HG02798 (cell line): Measurements from ENCODE around the gene CDH23.
"Not testable (repeated sequence)": the region's sequence is repeated elsewhere in the genome, so short reads cannot be mapped to it uniquely, and the experiment has no call there.

Experiments
- ATAC-seq: cut with Tn5 transposase; IDR thresholded peaks from one replicate; pipeline ENCODE4 v1.9.1; 2021; ENCODE audit warnings: mild to moderate bottlenecking; ENCODE audit not compliant: unreplicated experiment, poor library complexity

Gene CDH23

DNA sequence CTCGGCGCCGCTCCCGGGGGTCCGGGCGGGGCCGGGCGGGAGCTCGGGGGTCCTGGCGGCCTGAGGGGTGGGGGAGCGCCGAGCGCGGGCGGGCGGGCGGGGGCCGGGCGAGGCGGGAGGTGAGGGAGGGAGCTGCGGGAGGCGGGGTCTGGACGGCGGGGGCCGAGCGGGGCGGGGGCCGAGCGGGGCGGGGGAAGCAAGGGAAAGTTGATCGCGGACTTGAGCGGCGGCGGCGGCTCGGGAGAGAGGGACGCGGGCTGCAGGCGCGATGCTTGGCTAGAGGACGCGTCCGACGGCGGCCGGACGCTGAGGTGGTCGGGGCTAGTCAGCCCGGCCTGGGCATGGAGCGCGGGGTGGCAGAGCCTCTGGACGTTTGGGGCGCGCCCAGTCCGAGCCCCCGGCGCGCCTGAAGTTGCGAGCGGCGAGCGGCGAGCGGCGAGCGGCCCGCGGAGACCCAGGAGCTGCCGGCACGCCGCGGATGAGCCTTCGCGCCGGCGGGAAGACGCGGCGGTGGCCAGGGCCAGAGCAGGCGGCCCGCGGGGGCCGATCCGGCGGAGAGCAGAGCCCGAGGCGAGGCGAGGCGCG, at the start of gene CDH23:
Gene CDH23, plus strand, starts transcription at position 210 of the 585 bp plus-strand sequence. CDS start 42,912 bp downstream, outside the sequence.
- ATAC-seq = no peak

DNA sequence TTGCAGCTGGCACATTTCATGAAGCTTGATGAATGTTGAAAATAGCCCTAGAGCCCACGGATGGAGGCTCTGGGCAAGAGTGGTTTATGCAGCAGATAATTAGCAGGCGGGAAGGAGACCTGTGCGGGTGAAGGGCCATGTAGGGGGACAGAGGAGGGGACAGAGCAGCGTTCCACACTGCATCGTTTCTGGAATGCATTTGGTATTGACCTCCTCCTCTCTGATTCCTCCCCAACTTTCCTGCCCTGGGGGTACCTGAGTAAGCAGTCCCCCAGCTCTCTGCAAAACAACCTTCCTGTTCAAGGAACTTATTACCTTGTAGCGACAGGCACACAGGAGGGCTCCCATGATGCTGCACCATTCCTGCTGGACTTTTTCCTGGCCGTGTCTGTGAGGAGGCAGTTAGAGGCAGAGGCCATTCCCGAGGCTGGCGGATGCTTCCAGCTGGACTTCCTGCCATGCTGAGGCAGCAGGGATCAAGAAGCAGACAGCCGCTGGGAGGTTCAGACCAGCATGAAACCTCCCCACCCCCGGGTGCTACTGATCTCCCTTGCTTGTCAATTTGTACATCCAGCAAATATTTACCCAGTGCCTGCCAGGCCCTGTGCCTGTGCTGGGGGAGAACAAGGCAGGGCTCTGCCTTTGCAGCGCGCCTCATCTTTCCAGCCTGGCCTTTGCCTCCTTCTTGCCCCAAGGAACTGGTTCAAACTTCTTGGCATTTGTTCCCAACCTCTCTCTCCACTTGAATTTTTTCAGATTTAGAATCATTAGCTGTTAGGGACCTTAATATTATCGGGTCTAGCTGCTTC, 48.9 kb upstream of the CDH23 start:
- no peak for ATAC-seq

DNA sequence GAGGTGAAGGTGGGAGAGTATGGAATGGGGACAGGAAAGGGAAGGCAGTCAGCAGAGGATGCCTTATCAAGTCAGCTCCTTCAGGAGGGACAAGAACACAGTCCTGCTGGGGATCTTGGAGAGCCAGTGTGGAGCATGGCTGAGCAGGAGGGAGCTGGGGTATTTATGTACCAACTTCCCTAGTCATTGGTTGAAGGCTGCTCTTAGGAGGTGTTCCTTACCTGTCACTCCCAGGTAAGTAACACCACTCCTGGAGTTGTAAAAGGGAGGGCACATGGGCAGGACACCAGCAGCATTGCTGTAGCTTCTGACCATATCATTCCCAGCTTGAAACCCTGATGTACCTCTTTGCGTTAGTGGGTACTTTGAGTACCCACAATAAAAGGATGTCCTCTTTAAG, 47.9 kb upstream of the CDH23 start:
- ATAC-seq = no peak

DNA sequence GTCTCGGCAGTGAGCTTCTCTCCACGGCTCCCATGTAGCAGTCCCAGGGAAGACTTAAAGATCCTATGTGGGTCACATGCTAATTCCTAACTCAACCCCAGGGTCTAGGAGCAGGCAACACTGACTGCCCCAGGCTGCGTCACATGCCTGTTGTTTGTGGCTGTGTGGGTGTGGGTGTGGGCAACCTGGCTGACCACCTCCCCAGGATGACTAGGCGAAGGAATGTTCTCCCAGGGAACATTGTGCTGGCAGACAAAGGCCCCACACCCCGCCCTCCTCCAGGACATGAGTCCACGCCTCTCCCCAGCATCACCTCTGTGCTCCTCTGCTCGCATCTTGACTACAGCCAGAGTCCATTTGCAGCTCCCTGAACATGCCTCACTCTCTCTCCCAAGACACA, 47.3 kb upstream of the CDH23 start:
- ATAC-seq = no peak

DNA sequence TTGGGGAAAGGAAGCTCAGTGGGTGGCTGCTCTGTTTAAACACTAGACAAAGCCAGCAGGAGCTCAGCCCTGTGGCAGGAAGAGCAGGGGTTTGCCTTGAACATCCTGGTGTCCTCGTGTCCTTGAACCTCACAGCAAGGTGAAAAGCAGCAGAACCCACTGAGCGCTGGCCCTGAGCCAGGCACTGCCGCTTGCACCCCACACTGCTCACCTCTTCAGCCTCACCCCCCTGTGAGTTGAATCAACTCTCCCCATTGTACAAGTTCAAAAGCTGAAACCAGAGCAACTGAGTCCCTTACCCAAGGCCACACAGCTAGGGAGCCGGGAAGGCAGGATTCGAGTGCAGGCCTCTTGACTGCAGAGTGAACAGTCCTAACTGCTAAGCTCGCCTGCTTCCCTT, 45.6 kb upstream of the CDH23 start:
- ATAC-seq = no peak

DNA sequence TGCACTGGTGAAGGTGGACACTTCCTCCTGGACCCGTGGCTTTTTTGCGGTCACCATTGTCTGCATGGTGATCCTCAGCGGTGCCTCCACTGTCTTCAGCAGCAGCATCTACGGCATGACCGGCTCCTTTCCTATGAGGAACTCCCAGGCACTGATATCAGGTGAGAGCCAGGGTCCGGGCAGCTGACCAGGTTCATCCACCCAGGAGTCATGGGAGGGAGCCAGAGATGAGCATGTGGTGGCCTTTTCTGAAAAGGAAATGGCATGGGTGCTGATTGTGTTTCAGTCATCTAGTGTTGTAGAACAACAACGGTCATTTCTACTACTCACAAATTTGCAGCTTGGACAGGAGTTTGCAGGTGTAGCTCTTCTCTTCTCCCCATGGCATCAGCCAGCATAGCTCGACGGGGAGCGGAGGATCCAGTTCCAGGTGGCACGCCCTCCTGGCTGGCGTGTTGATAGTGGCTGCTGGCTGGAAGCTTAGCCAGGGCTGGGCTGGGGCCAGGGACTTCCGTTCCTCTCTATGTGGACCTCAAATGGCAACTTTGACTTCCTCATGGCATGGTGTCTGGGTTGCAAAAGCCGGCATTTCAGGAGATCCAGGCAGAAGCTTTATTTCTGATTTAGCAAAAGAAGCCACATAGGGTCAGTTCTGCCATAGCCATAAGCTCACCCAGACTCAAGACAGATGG, 44.9 kb upstream of the CDH23 start:
- ATAC-seq = no peak

DNA sequence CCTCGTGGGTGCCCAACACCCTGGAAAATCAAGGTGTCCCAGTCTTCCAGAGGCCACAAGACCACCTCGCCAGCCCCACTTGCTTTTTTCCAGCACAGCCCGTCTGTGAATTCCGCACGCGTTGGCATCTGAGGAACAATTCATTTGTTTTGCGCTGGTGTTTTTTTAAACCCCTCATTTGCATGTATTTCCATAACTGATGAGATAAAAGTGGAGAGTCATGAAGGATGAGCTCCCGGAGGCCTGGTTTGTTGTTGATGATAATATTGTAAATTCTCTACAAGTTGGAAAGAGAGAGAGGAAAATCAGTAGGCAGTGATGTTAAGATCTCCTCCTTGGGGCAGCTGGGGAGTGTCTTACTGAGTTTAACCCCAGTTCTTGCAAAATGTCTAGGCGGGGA, 43.1 kb upstream of the CDH23 start:
- no peak for ATAC-seq

DNA sequence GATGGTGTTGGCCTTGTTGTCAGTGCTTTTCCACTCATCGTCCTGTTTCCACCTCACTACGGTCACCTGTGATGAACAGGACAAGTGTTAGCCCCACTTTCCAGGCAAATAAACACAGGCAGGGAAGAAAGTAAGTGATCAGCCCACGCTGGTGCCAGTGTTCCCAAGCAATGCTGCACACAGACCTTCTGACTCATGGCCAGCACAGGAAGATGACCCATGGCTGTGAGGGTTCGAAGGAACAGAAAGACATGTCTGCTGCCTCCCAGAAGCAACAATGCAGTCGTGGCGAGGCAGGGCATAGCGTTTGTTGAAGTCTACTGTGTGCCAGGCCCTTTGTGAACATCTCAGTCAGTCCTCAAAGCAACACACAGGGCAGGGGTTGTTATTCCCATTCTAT, 41.9 kb upstream of the CDH23 start:
- no peak for ATAC-seq

DNA sequence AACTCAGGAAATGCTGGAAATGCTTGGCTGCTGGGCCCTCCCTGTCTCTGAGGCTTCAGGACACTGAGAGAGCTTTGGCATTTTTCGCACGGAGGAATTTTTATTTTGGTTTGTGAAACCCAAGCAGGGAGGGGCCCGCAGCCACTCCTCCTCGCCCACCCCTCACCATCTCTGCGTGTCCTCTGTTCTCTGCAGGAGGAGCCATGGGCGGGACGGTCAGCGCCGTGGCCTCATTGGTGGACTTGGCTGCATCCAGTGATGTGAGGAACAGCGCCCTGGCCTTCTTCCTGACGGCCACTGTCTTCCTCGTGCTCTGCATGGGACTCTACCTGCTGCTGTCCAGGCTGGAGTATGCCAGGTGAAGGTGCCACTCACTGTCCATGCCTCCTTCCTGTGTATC, 40.8 kb upstream of the CDH23 start:
- ATAC-seq = no peak

DNA sequence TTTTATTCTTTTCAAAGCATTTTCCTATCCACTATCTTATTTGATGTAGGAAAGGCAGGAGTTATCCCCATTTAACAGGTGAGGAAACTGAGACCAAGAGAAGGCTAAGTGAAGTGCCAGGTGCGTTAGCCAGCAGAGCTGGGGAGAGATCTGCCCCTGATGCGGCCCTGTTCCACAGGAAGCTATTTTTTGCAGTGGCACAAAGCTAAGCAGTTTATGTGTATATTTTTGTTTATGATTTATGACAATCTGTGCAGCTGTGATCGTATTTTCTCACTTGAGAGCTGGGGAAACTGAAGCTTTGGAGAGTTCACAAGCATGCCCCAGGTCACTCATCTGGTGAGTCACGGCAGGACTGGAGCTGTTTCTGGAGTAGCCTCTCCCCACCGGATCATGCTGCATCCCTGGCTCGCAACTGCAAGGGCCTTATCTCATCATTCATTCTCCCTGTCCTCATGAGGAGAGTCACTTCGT, 38.9 kb upstream of the CDH23 start:
- ATAC-seq = no peak

DNA sequence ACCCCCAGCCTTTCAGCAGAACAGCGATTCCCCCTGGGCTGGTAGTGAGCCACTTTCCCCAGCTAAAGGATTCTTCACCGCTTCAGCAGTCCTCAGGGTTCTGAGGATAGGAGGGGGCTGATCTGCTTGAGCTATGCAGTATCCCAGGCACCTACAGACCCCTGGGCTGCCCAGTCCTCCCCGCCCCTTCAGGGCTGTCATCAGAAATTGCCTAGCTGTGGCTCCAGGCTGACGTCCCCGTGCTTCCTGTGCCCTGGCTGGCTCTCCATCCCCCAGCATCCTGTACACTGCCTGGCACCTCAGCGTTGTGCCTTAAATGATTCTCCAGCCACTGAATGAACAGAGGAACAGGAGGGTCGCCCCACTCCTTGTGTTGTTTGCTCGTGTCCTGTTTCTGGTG, 38.4 kb upstream of the CDH23 start:
- no peak for ATAC-seq

DNA sequence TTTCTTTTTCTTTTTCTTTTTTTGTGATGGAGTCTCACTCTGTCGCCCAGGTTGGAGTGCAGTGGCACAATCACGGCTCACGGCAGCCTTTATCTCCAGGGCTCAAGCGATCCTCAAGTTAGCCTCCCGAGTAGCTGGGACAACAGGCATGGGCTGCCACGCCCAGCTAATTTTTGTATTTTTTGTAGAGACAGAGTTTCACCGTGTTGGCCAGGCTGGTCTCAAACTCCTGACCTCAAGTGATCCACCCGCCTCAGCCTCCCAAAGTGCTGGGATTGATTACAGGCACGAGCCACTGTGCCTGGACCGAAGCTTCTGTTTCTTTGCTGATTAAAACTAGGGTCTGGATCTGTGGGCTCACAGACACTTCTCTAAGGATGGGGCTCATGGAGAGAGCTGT, 37.8 kb upstream of the CDH23 start:
- not testable (repeated sequence) for ATAC-seq

DNA sequence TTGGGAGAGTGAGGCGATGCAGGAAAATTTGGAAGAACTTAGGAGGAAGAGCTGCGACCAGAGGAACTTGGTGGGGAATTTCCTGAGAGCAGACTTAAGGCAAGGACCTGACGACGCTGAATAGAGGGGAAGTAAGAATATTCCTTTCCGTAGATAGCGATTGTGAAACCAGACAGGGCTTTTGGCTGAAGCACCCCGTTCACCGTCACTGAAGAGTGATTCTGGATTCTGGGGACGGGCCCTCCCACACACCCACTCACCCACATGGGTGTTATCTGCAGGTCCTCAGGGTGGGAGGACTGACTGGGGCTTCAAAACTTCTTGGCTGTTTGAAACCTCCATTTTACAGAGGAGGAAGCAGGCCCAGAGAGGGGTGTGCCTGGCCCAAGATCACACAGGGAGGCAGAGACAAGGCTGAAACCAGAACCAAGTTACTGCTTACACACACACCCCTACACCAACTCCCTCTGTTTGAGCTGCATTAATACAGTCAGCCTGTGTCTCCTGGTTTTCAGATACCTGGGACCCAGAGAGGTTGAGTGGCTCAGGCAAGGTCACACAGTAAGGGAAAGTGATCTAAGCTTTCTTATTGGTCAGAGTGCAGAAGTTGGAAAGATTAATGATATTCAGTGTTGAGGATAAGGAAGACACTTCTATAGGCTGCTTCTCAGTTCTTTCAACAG, 37.2 kb upstream of the CDH23 start:
- ATAC-seq = peak; percentile 49

DNA sequence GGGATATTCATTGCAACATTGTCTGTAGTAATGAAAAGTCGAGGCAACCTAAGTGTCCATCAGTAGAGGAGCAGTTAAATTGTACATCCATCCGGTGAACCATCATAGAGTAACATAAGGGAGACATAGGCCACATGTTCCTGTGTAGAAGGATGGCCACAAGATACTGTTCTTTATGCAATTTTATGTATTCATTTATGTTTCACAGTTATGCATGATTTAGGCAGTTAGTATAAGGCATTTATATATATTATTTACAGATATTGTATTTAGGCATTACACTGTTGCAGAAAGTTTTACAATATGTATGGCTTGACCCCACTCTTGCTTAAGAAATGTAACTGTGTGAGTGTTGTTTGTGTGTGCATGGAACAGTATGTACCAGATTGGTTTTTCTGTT, 36.0 kb upstream of the CDH23 start:
- ATAC-seq = no peak

DNA sequence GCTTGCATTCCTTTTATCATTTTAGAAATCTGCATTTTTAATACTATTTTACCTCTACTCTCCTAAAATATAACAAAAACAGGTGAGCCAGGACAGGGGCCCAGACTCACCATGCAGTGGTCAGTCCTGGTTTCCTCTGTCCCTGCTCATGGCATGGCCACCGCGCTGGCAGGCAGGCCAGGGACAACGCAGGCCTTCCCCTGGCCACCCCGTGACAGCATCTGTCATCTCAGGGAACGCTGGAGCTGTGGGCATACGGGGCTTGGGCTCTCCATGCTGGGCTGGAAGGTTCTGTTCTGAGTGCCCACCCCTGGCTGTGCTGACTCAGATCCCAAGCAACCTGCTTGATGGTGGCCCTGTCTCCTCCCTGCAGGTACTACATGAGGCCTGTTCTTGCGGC, 35.1 kb upstream of the CDH23 start:
- no peak for ATAC-seq

DNA sequence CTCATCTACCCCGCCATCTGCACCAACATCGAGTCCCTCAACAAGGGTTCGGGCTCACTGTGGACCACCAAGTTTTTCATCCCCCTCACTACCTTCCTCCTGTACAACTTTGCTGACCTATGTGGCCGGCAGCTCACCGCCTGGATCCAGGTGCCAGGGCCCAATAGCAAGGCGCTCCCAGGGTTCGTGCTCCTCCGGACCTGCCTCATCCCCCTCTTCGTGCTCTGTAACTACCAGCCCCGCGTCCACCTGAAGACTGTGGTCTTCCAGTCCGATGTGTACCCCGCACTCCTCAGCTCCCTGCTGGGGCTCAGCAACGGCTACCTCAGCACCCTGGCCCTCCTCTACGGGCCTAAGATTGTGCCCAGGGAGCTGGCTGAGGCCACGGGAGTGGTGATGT, 34.6 kb upstream of the CDH23 start:
- no peak for ATAC-seq

DNA sequence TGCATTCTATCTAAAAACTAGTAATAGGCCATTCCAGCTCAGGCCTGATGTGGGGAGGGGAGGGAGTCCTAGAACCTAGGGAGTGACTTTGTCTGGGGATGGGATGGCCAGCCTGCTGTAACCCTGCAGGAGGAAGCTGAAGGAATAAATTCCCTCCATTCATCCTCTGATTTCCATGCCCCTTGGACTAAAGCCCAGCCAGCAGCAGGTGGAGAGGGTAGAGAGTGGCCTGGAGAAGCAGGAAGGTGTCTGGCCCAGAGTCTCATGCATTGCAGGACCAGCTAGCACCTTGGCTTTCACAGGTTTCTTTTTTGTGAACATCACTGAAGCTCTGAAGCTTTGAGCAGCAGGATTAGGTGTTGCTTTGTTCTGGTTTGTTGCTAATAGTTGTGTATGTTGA, 32.8 kb upstream of the CDH23 start:
- ATAC-seq = no peak

DNA sequence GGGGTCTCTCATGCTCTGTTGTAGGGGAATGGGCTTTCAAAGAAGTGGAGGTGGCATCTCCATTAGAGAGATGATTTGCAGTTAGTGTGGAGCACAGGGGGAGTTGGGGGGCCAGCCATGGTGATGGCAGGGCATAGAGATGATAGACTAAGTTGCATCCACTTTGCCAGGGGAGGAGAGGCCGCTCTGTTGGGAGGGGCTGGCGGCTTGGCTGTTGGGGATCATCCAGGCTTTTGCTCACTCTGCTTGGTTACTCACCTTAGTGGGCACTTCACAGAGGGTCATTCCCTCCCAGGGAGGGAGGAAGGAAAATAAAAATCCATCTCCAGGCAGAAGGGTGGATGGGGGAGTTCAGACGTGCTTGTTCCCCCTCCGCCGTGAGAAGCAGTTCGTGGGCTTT, 31.4 kb upstream of the CDH23 start:
- no peak for ATAC-seq

DNA sequence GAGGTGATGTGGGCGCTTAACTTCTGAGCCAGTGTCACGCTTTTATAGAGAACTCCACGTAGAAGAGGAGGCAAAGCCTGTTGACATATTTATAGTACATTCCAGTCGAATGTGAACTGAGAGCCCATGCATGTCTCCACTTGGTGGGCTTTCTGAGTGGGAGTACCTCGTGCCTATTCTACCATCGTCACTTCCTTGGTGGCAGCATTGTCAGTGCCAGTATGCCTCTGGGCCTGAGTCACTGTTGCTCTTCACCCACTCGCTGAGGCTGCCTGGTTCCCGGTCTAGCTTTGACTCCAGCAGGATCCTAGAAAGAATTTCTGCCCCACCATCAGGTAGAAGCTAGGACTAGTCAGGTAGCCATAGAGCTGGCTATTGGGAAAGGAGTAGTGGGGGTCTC, 30.0 kb upstream of the CDH23 start:
- ATAC-seq = no peak

DNA sequence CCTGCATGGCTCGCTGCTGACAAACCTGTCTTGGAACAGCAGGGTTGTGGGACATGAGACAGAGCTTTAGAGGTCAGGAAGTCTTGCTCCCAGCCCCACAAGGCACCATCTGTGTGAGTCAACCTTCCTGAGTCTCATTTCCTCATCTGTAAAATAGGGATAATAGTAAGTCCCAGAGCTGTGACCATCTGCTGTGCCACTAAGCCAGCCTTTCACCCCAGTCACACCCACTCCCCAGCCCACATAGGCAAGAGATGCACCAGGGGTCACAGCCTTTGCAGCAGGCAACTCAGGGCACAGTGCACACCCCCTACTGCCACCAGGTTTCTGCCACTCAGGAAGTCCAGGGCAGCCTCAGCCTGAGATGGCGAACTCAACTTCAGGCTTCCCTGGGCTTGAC, 29.4 kb upstream of the CDH23 start:
- no peak for ATAC-seq

DNA sequence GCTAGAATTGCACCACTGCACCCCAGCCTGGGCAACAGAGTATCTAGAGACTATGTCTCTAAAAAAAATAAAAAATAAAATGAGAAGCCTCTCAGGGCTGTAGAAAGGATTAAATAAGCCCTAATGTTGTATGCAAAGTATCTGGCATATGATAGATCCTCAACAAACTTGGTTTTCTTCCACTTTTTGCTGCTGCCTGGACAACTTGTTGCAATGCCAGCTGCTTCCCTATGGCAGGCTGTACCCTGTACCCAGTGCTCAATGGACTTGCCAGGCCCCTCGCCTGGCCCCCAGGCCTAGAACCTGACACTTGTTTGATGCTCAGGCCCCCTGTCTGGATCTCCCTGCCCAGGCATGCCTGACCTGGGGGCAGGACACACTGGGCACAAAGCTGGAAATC, 28.5 kb upstream of the CDH23 start:
- ATAC-seq = no peak
